HEK293 (cell line): Measurements from ENCODE around the gene KRTAP4-12.

Source experiments
- CTCF ChIA-PET: fragments of 350-600 bp; formaldehyde crosslinking; extraction: SDS; loops from one replicate; lab custom pipeline; 2021; ENCODE audit warnings: antibody characterized with exemption; lab: Yijun Ruan, JAX
- POLR2A ChIA-PET: fragments of 300-600 bp; formaldehyde crosslinking; extraction: SDS; loops from one replicate; lab custom pipeline; 2020; ENCODE audit warnings: antibody characterized with exemption, inconsistent platforms; lab: Yijun Ruan, JAX
- H3K27ac ChIP-seq: fragments of 200-500 bp; sonication (Bioruptor generic); 2 replicates; pipeline ENCODE4 v1.5.1; 2014; ENCODE audit warnings: low read depth, low read length, control low read depth, inconsistent platforms; ENCODE audit errors: extremely low read depth
- H3K36me3 ChIP-seq, 2 experiments: fragments of 200-500 bp in 1 of 2; sonication (Bioruptor generic) in 1 of 2; 1 replicate in 1 of 2; 2 replicates in 1 of 2; pipeline ENCODE4 v1.5.1; 2014 to 2017; ENCODE audit warnings: inconsistent platforms in 2 of 2, low read length in 2 of 2; ENCODE audit not compliant: control insufficient read depth in 2 of 2, insufficient read depth in 1 of 2
- H3K4me1 ChIP-seq: fragments of 200-500 bp; sonication (Bioruptor generic); 2 replicates; pipeline ENCODE4 v1.5.1; 2014; ENCODE audit warnings: mild to moderate bottlenecking, low read length, inconsistent platforms; ENCODE audit not compliant: control insufficient read depth, insufficient read depth
- H3K4me3 ChIP-seq: 2 replicates; pipeline ENCODE4 v1.5.1; 2011; ENCODE audit warnings: low read depth, mild to moderate bottlenecking, control low read depth, low read length, moderate library complexity
- H3K9me3 ChIP-seq: fragments of 200-500 bp; sonication (Bioruptor generic); 2 replicates; pipeline ENCODE4 v1.5.1; 2014; ENCODE audit warnings: low read depth, low read length, inconsistent platforms; ENCODE audit not compliant: control insufficient read depth, insufficient read depth
- HOXC10 ChIP-seq: sonication (generic); formaldehyde crosslinking; IDR thresholded peaks from 2 replicates; pipeline ENCODE4 v1.8.1; 2023; ENCODE audit warnings: mild to moderate bottlenecking, missing genetic modification reagents
- KLF9 ChIP-seq: fragments of 450-650 bp; formaldehyde crosslinking; IDR thresholded peaks from 2 replicates; pipeline ENCODE4 v1.5.1; 2016; ENCODE audit warnings: missing biosample characterization, missing genetic modification characterization, low read depth
- MYNN ChIP-seq: fragments of 450-650 bp; formaldehyde crosslinking; IDR thresholded peaks from 2 replicates; pipeline ENCODE4 v1.5.1; 2016; ENCODE audit warnings: missing biosample characterization, missing genetic modification characterization, borderline replicate concordance
- REPIN1 ChIP-seq: fragments of 450-650 bp; formaldehyde crosslinking; IDR thresholded peaks from 2 replicates; pipeline ENCODE4 v1.5.1; 2017; ENCODE audit warnings: missing biosample characterization, missing genetic modification characterization, low read depth
- SETDB1 ChIP-seq: IDR thresholded peaks from one replicate; pipeline ENCODE4 v1.6.1; 2017; ENCODE audit warnings: mild to moderate bottlenecking, low read length, moderate library complexity, mixed read lengths; ENCODE audit not compliant: insufficient read length
- ZBTB10 ChIP-seq: fragments of 450-650 bp; formaldehyde crosslinking; IDR thresholded peaks from 2 replicates; pipeline ENCODE4 v1.5.1; 2016; ENCODE audit warnings: missing biosample characterization, missing genetic modification characterization
- ZFHX2 ChIP-seq: fragments of 450-650 bp; formaldehyde crosslinking; conservative IDR thresholded peaks from 2 replicates; pipeline ENCODE4 v1.5.1; 2016; ENCODE audit warnings: missing biosample characterization, missing genetic modification characterization
- ZFP3 ChIP-seq: fragments of 450-650 bp; formaldehyde crosslinking; IDR thresholded peaks from 2 replicates; pipeline ENCODE4 v1.5.1; 2016; ENCODE audit warnings: low read depth, missing biosample characterization, missing genetic modification characterization
- ZFP69B ChIP-seq: fragments of 450-650 bp; formaldehyde crosslinking; IDR thresholded peaks from 2 replicates; pipeline ENCODE4 v1.5.1; 2016; ENCODE audit warnings: missing biosample characterization, missing genetic modification characterization
- ZNF138 ChIP-seq: fragments of 450-650 bp; formaldehyde crosslinking; IDR thresholded peaks from 2 replicates; pipeline ENCODE4 v1.5.1; 2016; ENCODE audit warnings: missing biosample characterization, missing genetic modification characterization, borderline replicate concordance
- ZNF2 ChIP-seq: fragments of 450-650 bp; formaldehyde crosslinking; IDR thresholded peaks from 2 replicates; pipeline ENCODE4 v1.5.1; 2016; ENCODE audit warnings: missing biosample characterization, missing genetic modification characterization
- ZNF202 ChIP-seq: fragments of 450-650 bp; formaldehyde crosslinking; IDR thresholded peaks from 2 replicates; pipeline ENCODE4 v1.5.1; 2016; ENCODE audit warnings: missing biosample characterization, missing genetic modification characterization, borderline replicate concordance
- ZNF239 ChIP-seq: fragments of 450-650 bp; formaldehyde crosslinking; IDR thresholded peaks from 2 replicates; pipeline ENCODE4 v1.5.1; 2016; ENCODE audit warnings: missing biosample characterization, missing genetic modification characterization
- ZNF302 ChIP-seq: fragments of 450-650 bp; formaldehyde crosslinking; IDR thresholded peaks from 2 replicates; pipeline ENCODE4 v1.5.1; 2016; ENCODE audit warnings: missing biosample characterization, missing genetic modification characterization, low read depth
- ZNF37A ChIP-seq: fragments of 450-650 bp; IDR thresholded peaks from 2 replicates; pipeline ENCODE4 v1.5.1; 2018; ENCODE audit warnings: missing biosample characterization, missing genetic modification characterization
- ZNF416 ChIP-seq: fragments of 450-650 bp; formaldehyde crosslinking; IDR thresholded peaks from 2 replicates; pipeline ENCODE4 v1.5.1; 2016; ENCODE audit warnings: missing biosample characterization, missing genetic modification characterization
- ZNF513 ChIP-seq: fragments of 450-650 bp; IDR thresholded peaks from 2 replicates; pipeline ENCODE4 v1.5.1; 2018; ENCODE audit warnings: missing biosample characterization, missing genetic modification characterization
- ZNF600 ChIP-seq: fragments of 450-650 bp; formaldehyde crosslinking; IDR thresholded peaks from 2 replicates; pipeline ENCODE4 v1.5.1; 2016; ENCODE audit warnings: missing biosample characterization, missing genetic modification characterization
- ZNF658 ChIP-seq: fragments of 450-650 bp; formaldehyde crosslinking; IDR thresholded peaks from 2 replicates; pipeline ENCODE4; 2016; ENCODE audit warnings: missing biosample characterization, missing genetic modification characterization
- TF ChIP-seq, protein P1 (sequence below): fragments of 450-650 bp; formaldehyde crosslinking; IDR thresholded peaks from 2 replicates; pipeline ENCODE4 v1.5.1; 2017; ENCODE audit warnings: missing biosample characterization, missing genetic modification characterization
- TF ChIP-seq, protein P2 (sequence below): fragments of 450-650 bp; formaldehyde crosslinking; IDR thresholded peaks from 2 replicates; pipeline ENCODE4 v1.5.1; 2016; ENCODE audit warnings: missing biosample characterization, missing genetic modification characterization
- TF ChIP-seq, protein P3 (sequence below): fragments of 450-650 bp; formaldehyde crosslinking; IDR thresholded peaks from 2 replicates; pipeline ENCODE4 v1.5.1; 2016; ENCODE audit warnings: missing biosample characterization, missing genetic modification characterization
- TF ChIP-seq, protein P4 (sequence below): fragments of 450-650 bp; formaldehyde crosslinking; IDR thresholded peaks from 2 replicates; pipeline ENCODE4 v1.5.1; 2016; ENCODE audit warnings: missing biosample characterization, missing genetic modification characterization

Gene KRTAP4-12

GRCh38 chr17:41133880-41134735, 10.1 kb upstream of the KRTAP4-12 start:
- H3K27ac ChIP-seq = no peak overlapping the region

GRCh38 chr17:41131979-41132378, 8.0 kb upstream of the KRTAP4-12 start:
- ChIA-PET CTCF (interaction anchor here (0.8 to 1.3 kb wide), 2 partner anchors 190 to 328 kb away, joined by 3 to 6 read pairs; no protein-coding TSS in a partner anchor), POLR2A (no interaction called here)
- TF ChIP-seq ZNF416 (tag by site-specific recombination) = no peak
- TF ChIP-seq, protein P1, sequence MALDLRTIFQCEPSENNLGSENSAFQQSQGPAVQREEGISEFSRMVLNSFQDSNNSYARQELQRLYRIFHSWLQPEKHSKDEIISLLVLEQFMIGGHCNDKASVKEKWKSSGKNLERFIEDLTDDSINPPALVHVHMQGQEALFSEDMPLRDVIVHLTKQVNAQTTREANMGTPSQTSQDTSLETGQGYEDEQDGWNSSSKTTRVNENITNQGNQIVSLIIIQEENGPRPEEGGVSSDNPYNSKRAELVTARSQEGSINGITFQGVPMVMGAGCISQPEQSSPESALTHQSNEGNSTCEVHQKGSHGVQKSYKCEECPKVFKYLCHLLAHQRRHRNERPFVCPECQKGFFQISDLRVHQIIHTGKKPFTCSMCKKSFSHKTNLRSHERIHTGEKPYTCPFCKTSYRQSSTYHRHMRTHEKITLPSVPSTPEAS (tag by site-specific recombination) = no peak
- no peak for TF ChIP-seq ZFP3 (tag by site-specific recombination)
- TF ChIP-seq ZNF202 = no peak
- no peak for TF ChIP-seq ZNF600 (tag by site-specific recombination)
- TF ChIP-seq ZNF513 (tag by site-specific recombination) = no peak
- TF ChIP-seq, protein P2, sequence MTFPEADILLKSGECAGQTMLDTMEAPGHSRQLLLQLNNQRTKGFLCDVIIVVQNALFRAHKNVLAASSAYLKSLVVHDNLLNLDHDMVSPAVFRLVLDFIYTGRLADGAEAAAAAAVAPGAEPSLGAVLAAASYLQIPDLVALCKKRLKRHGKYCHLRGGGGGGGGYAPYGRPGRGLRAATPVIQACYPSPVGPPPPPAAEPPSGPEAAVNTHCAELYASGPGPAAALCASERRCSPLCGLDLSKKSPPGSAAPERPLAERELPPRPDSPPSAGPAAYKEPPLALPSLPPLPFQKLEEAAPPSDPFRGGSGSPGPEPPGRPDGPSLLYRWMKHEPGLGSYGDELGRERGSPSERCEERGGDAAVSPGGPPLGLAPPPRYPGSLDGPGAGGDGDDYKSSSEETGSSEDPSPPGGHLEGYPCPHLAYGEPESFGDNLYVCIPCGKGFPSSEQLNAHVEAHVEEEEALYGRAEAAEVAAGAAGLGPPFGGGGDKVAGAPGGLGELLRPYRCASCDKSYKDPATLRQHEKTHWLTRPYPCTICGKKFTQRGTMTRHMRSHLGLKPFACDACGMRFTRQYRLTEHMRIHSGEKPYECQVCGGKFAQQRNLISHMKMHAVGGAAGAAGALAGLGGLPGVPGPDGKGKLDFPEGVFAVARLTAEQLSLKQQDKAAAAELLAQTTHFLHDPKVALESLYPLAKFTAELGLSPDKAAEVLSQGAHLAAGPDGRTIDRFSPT = no peak
- no peak for TF ChIP-seq ZNF239 (tag by site-specific recombination)
- TF ChIP-seq ZNF658 = no peak
- TF ChIP-seq KLF9 (tag by site-specific recombination) = no peak

More at GRCh38 chr17:41133880-41134735, 10.1 kb upstream of the KRTAP4-12 start:
- CTCF ChIA-PET = interaction anchor here (0.6 to 0.7 kb wide), 2 partner anchors 44 to 277 kb away, joined by 3 to 4 read pairs; no protein-coding TSS in a partner anchor
- POLR2A ChIA-PET = no interaction called here
- H3K9me3 ChIP-seq = no peaks in the 10 kb centered on the region
- no peak for TF ChIP-seq ZFHX2 (tag by site-specific recombination)
- no peak for TF ChIP-seq SETDB1
- TF ChIP-seq ZFP69B = no peak
- no peak for TF ChIP-seq ZNF2 (tag by site-specific recombination)
- no peak for TF ChIP-seq ZBTB10 (tag by site-specific recombination)
- TF ChIP-seq, protein P3, sequence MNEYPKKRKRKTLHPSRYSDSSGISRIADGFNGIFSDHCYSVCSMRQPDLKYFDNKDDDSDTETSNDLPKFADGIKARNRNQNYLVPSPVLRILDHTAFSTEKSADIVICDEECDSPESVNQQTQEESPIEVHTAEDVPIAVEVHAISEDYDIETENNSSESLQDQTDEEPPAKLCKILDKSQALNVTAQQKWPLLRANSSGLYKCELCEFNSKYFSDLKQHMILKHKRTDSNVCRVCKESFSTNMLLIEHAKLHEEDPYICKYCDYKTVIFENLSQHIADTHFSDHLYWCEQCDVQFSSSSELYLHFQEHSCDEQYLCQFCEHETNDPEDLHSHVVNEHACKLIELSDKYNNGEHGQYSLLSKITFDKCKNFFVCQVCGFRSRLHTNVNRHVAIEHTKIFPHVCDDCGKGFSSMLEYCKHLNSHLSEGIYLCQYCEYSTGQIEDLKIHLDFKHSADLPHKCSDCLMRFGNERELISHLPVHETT = no peak
- TF ChIP-seq, protein P4, sequence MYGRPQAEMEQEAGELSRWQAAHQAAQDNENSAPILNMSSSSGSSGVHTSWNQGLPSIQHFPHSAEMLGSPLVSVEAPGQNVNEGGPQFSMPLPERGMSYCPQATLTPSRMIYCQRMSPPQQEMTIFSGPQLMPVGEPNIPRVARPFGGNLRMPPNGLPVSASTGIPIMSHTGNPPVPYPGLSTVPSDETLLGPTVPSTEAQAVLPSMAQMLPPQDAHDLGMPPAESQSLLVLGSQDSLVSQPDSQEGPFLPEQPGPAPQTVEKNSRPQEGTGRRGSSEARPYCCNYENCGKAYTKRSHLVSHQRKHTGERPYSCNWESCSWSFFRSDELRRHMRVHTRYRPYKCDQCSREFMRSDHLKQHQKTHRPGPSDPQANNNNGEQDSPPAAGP (tag by site-specific recombination) = no peak
- no peak for TF ChIP-seq ZNF302
- no peak for TF ChIP-seq ZNF138 (tag by site-specific recombination)
- TF ChIP-seq ZNF37A (tag by site-specific recombination) = no peak
- no peak for TF ChIP-seq REPIN1 (tag by site-specific recombination)
- no peak for TF ChIP-seq MYNN (tag by site-specific recombination)
- TF ChIP-seq HOXC10 (CRISPR knock-in tag) = no peak
- no peaks in the 10 kb centered on the region for H3K36me3 ChIP-seq
- no peaks in the 10 kb centered on the region for H3K4me1 ChIP-seq
- no peak overlapping the region for H3K4me3 ChIP-seq

More at GRCh38 chr17:41131979-41132378, 8.0 kb upstream of the KRTAP4-12 start:
- H3K9me3 ChIP-seq = no peaks in the 10 kb centered on the region
- H3K27ac ChIP-seq = no peak overlapping the region
- H3K4me1 ChIP-seq = no peaks in the 10 kb centered on the region
- no peak overlapping the region for H3K4me3 ChIP-seq
- H3K36me3 ChIP-seq = no peaks in the 10 kb centered on the region
